Spinal cord (tissue), 10 donors: ENCODE results near the gene RNF14. TPM values are rescaled to one million over a fixed set of nuclear protein-coding genes. Genes with fewer than 3 reads are reported as not detected.
"Not testable (repeated sequence)": the region's sequence is repeated elsewhere in the genome, so short reads cannot be mapped to it uniquely, and the experiment has no call there.

Experiments
- DNase-seq, 6 donors: peaks; one replicate each; pipeline versions ENCODE4 v3.0.0 to v3.0.0-alpha.2; 2013 to 2015; ENCODE audit warnings: low spot score in 6 of 6, low read depth in 4 of 6
- H3K27ac ChIP-seq: one replicate; pipeline ENCODE4 v1.5.1; 2013; ENCODE audit warnings: low read depth, low read length, control low read depth
- H3K27me3 ChIP-seq: one replicate; pipeline ENCODE4 v1.6.1; 2013; ENCODE audit warnings: low read length; ENCODE audit not compliant: control insufficient read depth, insufficient read depth
- H3K36me3 ChIP-seq: one replicate; pipeline ENCODE4 v1.6.1; 2013; ENCODE audit warnings: low read length; ENCODE audit not compliant: control insufficient read depth, insufficient read depth
- H3K4me1 ChIP-seq: one replicate; pipeline ENCODE4 v1.6.1; 2013; ENCODE audit warnings: low read length; ENCODE audit not compliant: control insufficient read depth, insufficient read depth
- H3K4me3 ChIP-seq: one replicate; pipeline ENCODE4 v1.5.1; 2013; ENCODE audit warnings: low read depth, low read length, control low read depth
- H3K9me3 ChIP-seq: one replicate; pipeline ENCODE4 v1.6.1; 2013; ENCODE audit warnings: low read length; ENCODE audit not compliant: control insufficient read depth, insufficient read depth
- WGBS: methylation state at CpG from one replicate; pipeline ENCODE4 v1.1.5; 2013; ENCODE audit warnings: missing lambda C conversion rate; ENCODE audit not compliant: insufficient coverage; 5-methylcytosine and 5-hydroxymethylcytosine counted together
- polyA plus RNA-seq, 2 donors: library from polyadenylated mRNA; unstranded; fragments of 120-200 nt; gene quantifications; one replicate each; pipeline ENCODE4 v1.2.1, GENCODE V29; 2013; ENCODE audit not compliant: insufficient read length in 2 of 2
- total RNA-seq, 2 donors: library from RNA; depleted of rRNA in 1 of 2; stranded (reverse); fragments of 120-200 nt in 1 of 2; fragments of >200 nt in 1 of 2; gene quantifications; one replicate each; pipeline versions ENCODE4 v1.2.3 to v1.2.4, GENCODE V29; 2013 to 2014
- donor health status: healthy.

The RNF14 gene
- total and polyA plus RNA-seq, 4 donors: 57.4 to 96.9 (median 73.9) TPM

- Histone ChIP-seq H3K4me3 (no peak overlapping the region), H3K36me3 (no peaks in the 10 kb centered on the region), H3K27me3 (no peaks in the 10 kb centered on the region), H3K27ac (no peak overlapping the region), H3K9me3 (no peaks in the 10 kb centered on the region), H3K4me1 (no peaks in the 10 kb centered on the region)
- DNase-seq: no peak
- WGBS: 92% methylated on average over 11 of the region's 13 CpGs
Measured at GRCh38 chr5:142036918-142037317, 68.0 kb downstream of the RNF14 start.

DNA sequence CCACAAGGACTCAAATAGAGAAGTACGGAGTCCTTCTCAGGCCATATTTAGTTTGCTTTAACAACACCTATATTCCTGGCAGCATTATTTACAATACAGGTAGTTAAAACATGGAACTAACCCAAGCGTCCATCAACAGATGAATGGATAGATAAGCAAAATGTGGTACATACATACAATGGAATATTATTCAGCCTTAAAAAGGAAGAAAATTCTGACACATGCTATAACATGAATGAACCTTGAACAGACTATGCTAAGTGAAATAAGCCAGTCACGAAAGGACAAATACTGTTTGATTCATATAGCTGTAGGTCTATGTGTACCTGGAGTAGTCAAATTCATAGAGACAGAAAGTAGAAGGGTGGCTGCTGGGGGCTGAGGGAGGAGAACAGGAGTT, 68.7 kb downstream of the RNF14 start:
- not testable (repeated sequence) for H3K4me1 ChIP-seq, H3K27ac ChIP-seq, H3K36me3 ChIP-seq, H3K4me3 ChIP-seq, DNase-seq, H3K9me3 ChIP-seq, H3K27me3 ChIP-seq
- WGBS: 91% methylated on average over 1 of the region's 3 CpGs

GRCh38 chr5:142038735-142039134, 69.8 kb downstream of the RNF14 start:
- Histone ChIP-seq H3K36me3 (no peaks in the 10 kb centered on the region), H3K4me3 (no peak overlapping the region), H3K9me3 (no peaks in the 10 kb centered on the region), H3K27me3 (no peaks in the 10 kb centered on the region), H3K27ac (no peak overlapping the region), H3K4me1 (no peaks in the 10 kb centered on the region)
- WGBS: no CpG with 5 or more reads among the region's 2 CpGs
- no peak for DNase-seq

Other genes with a start within 250 kb of the RNF14 start
- gene PCDH1, start 90.7 kb upstream of the RNF14 start, total RNA-seq: 10 to 100 TPM; 25.5 to 48.6 TPM
- 10 to 100 TPM; 42.6 to 52.0 TPM for gene PCDH1, start 90.7 kb upstream of the RNF14 start, polyA plus RNA-seq
- gene DELE1, start 45.2 kb upstream of the RNF14 start, total RNA-seq: 10 to 100 TPM; 41.4 to 92.3 TPM
- gene DELE1, start 45.2 kb upstream of the RNF14 start, polyA plus RNA-seq: 10 to 100 TPM; 72.2 to 94.2 TPM
- gene PCDH12, start 10.9 kb upstream of the RNF14 start, total RNA-seq: 10 to 100 TPM in 1 of 2 donors, 1 to 10 TPM in 1; 5.4 to 12.9 TPM
- 1 to 10 TPM; 7.3 to 8.2 TPM for gene PCDH12, start 10.9 kb upstream of the RNF14 start, polyA plus RNA-seq
- 10 to 100 TPM; 26.8 to 45.0 TPM for gene GNPDA1, start 43.9 kb downstream of the RNF14 start, total RNA-seq
- gene GNPDA1, start 43.9 kb downstream of the RNF14 start, polyA plus RNA-seq: 10 to 100 TPM; 37.1 to 38.4 TPM
- 100 to 1,000 TPM in 1 of 2 donors, 10 to 100 TPM in 1; 86.0 to 215 TPM for gene NDFIP1, start 139.7 kb downstream of the RNF14 start, total RNA-seq
- 100 to 1,000 TPM; 247 to 279 TPM for gene NDFIP1, start 139.7 kb downstream of the RNF14 start, polyA plus RNA-seq